Subcutaneous adipose tissue (tissue), 4 donors: Measurements from ENCODE around the gene KIF19. TPM values are rescaled to one million over a fixed set of nuclear protein-coding genes. Genes with fewer than 3 reads are reported as not detected.

Source experiments
- total RNA-seq, 4 donors: library from RNA; depleted of rRNA; stranded (reverse); fragments of >200 nt; gene quantifications; one replicate each; pipeline ENCODE4 v1.1.0, GENCODE V29; 2016
- TF ChIP-seq, protein P1 (sequence below): fragments of 450-650 bp; IDR thresholded peaks from one replicate; pipeline ENCODE4 v1.5.1; 2016; ENCODE audit warnings: low read depth, mild to moderate bottlenecking, control low read depth, antibody characterized with exemption, moderate library complexity

KIF19 gene
- total RNA-seq, 4 donors from 2014 or later, result 0.49 to 8.5 (median 0.89) TPM

DNA sequence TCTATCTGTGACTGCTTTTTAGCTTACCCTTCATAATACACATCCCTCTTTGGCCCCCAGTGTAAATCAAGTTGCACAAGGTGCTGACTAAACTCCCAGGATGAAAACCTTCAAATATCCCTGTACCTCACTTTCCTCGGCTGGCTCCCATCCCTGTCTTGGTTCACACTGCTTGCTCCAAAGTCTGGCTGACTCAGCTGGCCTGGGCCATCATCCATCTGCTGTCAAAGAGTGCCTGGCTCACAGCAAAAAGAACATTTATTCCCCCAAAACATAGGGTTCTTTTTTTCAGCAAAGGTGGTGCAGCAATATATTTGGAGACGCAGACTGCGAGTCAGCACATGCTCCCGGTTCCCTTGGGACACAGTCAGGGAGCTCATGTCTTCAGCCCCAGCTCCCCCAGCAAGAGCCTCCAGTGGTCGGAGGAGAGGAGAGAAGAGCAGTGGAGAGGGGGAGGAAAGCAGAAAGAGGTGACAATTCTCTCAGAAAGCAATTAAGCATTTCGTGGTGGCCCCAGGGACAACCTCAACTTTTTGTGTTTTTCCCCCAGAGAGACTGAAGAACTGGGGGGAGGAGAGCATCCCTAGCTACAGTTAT is 67.4 kb downstream of the KIF19 start:
- TF ChIP-seq, protein P1, sequence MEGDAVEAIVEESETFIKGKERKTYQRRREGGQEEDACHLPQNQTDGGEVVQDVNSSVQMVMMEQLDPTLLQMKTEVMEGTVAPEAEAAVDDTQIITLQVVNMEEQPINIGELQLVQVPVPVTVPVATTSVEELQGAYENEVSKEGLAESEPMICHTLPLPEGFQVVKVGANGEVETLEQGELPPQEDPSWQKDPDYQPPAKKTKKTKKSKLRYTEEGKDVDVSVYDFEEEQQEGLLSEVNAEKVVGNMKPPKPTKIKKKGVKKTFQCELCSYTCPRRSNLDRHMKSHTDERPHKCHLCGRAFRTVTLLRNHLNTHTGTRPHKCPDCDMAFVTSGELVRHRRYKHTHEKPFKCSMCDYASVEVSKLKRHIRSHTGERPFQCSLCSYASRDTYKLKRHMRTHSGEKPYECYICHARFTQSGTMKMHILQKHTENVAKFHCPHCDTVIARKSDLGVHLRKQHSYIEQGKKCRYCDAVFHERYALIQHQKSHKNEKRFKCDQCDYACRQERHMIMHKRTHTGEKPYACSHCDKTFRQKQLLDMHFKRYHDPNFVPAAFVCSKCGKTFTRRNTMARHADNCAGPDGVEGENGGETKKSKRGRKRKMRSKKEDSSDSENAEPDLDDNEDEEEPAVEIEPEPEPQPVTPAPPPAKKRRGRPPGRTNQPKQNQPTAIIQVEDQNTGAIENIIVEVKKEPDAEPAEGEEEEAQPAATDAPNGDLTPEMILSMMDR, result no peak

DNA sequence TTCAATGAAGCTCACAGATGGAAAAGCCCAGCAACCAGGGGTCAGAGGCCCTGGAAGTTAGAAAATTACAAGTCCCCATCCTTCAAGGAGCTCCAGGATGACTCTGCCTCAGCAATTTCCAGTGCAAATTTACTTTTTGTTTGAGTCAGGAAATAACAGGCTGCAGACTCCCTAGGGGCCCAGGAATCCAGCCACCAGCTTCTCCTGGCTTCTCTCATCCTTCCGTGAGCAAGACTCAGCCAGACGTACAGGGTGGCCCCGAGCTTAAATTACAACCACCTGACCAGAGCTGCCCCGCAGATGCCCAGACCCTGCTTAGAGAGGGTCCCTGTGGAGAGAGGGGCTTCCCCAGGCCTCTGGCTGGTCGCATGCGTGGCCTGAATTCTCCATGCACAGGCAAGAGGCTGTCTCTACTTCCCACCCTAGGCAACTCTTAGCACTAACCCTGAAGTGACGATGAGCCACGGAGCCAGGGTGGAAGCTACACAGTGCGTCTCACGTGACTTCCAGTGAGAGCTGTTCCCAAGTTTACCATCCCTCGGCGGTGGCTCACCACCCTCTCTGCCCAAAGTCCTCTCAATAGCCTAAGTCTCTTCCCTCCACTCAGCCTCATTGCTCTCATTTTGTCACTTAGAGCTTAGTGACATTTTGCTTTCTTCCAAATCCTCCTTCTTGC is 68.4 kb downstream of the KIF19 start:
- TF ChIP-seq, protein P1, result no peak

DNA sequence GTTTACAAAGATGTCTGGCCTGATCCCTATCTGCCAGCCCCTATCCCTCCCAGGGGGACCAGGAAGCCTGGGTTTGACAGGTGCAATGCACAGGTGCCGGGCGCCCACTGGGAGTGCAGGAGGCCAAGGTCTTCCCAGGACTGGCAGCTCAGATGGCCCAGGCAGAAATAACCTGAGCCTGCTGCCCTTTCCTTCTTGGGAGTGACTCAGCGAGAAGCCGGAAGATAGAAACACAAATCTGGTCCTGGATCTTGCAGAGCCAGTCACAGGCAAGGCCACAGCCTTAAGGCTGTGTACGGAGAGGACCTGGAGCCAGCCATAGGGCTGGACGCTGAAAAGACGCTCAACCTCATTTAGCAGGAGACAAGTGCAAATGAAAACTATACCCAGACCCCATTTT is 69.0 kb downstream of the KIF19 start:
- TF ChIP-seq, protein P1, result no peak

DNA sequence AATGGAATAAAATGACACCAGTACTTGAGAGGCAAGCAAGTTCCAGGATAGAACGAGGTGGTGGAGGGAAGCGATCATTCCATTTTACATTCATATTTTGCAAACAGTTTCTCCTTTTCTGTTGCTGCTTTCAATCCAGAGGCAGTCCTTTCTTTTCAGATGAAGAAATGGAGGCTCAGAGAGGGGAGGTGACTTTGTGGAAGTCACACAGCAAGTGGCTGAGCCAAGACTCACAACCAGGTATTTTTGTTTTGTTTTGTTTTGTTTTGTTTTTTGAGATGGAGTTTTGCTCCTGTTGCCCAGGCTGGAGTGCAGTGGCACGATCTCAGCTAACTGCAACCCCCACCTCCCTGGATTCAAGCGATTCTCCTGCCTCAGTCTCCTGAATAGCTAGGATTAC is 70.5 kb downstream of the KIF19 start:
- TF ChIP-seq, protein P1, result no peak

DNA sequence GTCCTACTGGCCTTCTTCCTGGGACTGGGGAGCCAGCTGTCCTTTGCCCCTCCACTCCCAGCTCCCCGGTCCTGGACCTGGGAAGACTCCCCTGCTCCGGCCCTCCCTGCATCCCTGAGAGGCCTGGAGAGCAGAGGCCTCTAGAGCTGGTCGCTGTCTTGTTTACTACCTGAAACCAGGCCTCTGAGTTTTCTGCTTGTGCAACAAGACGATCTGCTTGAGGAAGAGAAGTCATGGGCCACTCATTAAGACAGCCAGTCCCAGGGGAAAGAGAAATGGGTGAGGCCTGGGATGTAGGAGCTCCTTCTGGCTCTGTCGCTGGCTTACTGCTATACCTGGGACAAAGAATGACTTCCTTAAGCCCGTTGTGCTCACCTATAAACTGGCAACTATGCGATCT is 76.0 kb downstream of the KIF19 start:
- TF ChIP-seq, protein P1, result no peak

DNA sequence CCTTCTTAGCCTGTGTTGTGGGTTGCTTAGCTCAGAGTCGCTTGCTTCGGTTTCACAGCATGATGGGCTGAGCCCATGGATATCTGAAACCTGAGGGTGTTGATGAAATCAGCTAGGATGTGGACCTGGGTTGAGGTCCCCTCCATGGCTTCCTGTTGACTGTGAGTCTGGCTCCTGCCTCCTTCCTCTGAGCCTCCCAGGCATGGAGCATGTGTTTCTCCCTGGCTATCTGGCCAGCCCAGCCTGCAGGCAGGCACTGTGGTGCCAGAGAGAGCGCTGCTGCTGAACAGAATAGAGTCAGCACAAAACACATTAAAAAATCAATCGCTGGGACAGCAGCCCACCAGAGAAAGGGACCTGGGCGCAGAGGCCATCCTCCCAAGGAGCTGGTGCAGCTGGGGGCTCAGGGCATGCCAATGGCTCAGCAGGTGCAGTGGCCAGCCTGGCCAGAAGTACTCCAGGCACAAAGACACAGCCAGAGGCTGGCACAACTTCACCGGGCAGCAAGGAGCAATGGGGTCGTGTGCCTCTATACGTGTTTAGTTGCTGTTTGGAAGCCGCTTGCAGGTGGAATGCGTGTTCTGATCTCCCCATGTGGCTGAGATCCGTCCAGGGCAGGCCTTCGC is 77.6 kb downstream of the KIF19 start:
- TF ChIP-seq, protein P1, result no peak

DNA sequence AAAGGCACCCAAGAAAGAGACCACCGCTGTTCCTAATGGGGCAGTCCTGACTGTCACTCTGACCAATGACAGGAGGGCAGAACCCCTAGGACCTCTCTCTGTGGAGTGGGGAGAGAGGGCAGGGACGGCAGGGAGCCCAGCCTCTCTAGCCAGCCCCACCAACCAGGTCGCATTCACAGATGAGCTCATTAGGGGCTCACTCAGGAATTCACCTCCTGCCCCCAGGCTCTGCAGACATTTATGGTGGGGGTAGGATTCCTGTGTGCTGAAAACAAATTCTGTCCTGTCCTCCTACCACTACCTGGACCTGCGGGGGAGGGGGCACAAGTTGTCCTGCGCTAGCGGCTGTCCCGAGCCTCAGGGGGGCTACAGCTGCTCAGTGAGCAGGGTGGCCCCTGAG is 78.2 kb downstream of the KIF19 start:
- TF ChIP-seq, protein P1, result no peak
